HUES6 (cell line): Measurements from ENCODE around the gene CDC25B.
A peak's percentile ranks its signal among the peaks of the same experiment; 100 is the strongest.

Source experiments
- H3K27ac ChIP-seq: 2 replicates; pipeline ENCODE4 v1.7.0; 2013; ENCODE audit warnings: low read depth, mild to moderate bottlenecking, low read length, inconsistent platforms
- H3K27me3 ChIP-seq: 2 replicates; pipeline ENCODE4 v1.6.1; 2013; ENCODE audit warnings: low read length; ENCODE audit not compliant: control insufficient read depth, insufficient read depth
- H3K36me3 ChIP-seq: 2 replicates; pipeline ENCODE4 v1.6.1; 2013; ENCODE audit warnings: low read length; ENCODE audit not compliant: control insufficient read depth, insufficient read depth
- H3K4me1 ChIP-seq: 2 replicates; pipeline ENCODE4 v1.6.1; 2013; ENCODE audit warnings: low read length; ENCODE audit not compliant: control insufficient read depth, insufficient read depth
- H3K4me3 ChIP-seq: 2 replicates; pipeline ENCODE4 v1.5.1; 2013; ENCODE audit warnings: low read depth, low read length
- H3K9ac ChIP-seq: one replicate; pipeline ENCODE4 v1.6.1; 2013; ENCODE audit warnings: mild to moderate bottlenecking, low read length
- H3K9me3 ChIP-seq: 2 replicates; pipeline ENCODE4 v1.6.1; 2013; ENCODE audit warnings: low read depth, low read length; ENCODE audit not compliant: control insufficient read depth, insufficient read depth

The CDC25B gene

DNA sequence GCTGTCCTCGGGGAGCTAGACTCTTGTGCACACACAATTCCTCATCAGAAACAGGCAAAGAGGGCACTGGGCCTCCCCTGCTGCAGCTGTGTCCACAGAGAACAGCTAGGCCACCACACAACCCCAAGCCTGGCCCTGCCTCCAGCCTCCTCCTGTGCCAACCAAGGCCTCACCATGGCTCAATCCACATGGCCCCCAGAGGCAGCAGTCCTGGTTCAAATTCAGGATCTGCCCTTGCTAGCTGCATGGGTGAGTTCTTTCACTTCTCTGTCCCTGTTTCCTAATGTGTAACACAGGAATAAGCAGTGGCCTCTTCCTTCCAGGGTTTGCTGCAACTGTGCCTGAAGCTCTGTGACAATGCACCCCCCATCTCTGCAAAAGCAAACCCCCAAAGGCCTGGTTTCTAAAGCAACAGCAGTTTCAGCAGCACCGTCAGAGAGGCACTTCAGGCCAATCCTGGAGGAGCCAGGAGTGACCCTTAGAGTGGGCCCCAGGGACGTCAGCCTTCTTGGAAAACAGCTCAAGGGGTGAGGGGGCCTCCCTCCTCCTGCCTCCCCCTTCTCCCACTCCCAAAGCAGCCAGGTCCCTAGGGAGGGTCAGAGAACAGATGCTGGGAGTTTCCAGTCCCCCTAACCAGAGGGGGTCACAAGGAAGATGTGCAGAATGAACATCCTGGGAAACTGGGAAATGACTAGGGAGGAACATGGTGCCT is 30.8 kb upstream of the CDC25B start:
- Histone ChIP-seq H3K4me3 (no peak overlapping the region), H3K9ac (no peak overlapping the region), H3K27ac (no peak overlapping the region), H3K36me3 (peaks cover 5% of the 10 kb centered on the region; the same call in 1 of the 2 replicates), H3K27me3 (no peaks in the 10 kb centered on the region), H3K4me1 (peaks cover 17% of the 10 kb centered on the region), H3K9me3 (no peaks in the 10 kb centered on the region)

DNA sequence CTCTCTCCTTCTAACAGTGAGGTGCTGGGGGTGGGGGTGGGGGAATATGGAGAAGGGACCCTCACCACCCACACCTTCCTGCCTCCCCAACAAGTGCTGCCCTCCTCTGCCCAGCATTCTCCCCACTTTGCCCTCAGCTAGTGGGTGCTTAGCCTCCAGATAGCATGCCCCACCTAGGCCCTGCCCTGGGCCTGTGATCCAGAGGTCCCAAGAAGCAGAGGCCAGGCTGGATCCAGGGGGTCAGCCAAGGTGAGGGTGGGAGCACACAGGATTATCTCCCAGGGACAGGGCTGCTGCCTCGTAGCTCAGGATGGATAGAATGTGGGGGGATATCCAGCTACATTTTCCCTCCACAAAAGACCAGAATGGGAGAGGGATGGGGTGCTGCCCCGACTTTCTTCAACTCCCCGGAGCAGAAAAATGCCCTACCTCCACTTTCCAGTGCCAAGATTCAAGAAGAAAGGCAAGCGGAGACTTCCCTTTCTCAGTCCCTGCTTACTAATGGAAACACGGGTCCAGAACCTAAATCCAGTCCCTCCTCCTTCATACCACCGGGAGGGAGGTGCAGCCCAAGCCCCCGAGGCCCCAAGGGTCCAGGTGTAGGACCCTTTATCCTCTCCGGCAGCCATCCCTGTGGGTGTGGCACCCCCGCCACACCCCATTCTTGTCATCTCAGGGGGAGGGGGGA is 29.5 kb upstream of the CDC25B start:
- Histone ChIP-seq H3K4me1 (peaks cover 13% of the 10 kb centered on the region), H3K27ac (no peak overlapping the region), H3K4me3 (peak overlapping the region; percentile 96), H3K9ac (peak overlapping the region; percentile 61), H3K27me3 (no peaks in the 10 kb centered on the region), H3K9me3 (no peaks in the 10 kb centered on the region), H3K36me3 (peaks cover 4% of the 10 kb centered on the region; the same call in 1 of the 2 replicates)

DNA sequence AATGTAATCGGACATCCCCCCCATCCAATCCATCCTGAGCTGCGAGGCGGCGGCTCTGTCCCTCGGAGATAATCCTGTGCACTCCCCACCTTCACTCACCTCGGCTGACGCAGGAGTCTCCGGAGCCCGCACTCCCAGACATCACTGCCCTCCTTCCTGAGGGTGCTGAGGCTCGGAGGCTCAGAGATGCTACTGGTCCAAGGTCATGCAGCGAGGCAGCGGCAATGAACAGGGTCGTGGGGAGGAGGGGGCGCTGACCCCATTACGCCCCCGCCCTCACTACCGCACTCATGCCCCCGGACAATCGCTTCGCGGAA is 29.0 kb upstream of the CDC25B start:
- no peaks in the 10 kb centered on the region for H3K9me3 ChIP-seq
- H3K36me3 ChIP-seq = no peaks in the 10 kb centered on the region
- H3K4me3 ChIP-seq = peak overlapping the region; percentile 96
- peaks cover 13% of the 10 kb centered on the region for H3K4me1 ChIP-seq
- no peak overlapping the region for H3K27ac ChIP-seq
- no peaks in the 10 kb centered on the region for H3K27me3 ChIP-seq
- H3K9ac ChIP-seq = peak overlapping the region; percentile 61

DNA sequence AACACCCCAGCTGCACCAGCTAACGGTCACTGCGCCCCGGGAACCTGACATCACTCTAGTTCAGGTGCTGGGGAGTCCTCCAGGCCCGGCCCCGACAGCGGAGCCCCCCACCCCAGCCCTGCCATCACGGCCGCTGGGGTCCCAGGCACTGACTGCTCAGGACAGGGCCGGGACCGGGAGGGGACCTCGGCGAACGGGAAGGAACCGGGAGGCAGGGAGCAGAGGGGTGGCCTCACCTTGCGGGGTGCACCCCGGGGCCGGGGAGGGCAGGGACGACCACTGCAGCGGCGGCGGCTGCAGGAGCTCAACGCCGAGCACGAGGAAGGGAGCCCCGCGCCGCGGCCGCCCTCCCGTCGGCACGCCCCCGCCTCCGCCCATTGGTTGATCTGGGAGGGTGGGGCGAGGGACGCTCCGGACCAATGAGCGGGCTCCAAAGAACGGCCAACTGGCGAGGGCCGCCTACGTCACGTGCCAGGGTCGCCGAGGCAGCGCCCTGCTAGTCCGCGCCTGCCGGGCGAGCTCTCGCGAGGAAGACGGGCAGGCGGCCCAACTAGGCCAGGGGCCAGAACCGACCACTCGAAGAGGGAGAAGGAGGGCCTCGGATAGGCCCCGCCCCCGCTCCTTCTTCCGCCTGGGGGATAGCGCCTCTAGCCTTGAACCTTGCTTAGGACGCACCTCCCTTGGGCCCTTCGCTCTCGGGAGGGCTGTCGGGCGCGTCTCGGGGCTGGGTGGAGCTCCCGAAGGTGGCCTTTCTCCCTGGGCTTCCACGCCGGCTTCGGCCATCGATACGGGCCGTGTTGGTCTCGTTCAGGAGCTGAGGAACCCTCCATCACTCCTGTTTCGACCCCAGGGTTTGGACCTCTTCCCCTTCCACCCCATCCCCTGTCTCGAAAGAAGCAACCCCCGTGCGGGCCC is 28.4 kb upstream of the CDC25B start, which contains the start of gene ADISSP:
ADISSP (minus strand) TSS at position 327 of the 915 bp plus-strand sequence. CDS start 7,653 bp downstream, outside the sequence.
- no peaks in the 10 kb centered on the region for H3K36me3 ChIP-seq

DNA sequence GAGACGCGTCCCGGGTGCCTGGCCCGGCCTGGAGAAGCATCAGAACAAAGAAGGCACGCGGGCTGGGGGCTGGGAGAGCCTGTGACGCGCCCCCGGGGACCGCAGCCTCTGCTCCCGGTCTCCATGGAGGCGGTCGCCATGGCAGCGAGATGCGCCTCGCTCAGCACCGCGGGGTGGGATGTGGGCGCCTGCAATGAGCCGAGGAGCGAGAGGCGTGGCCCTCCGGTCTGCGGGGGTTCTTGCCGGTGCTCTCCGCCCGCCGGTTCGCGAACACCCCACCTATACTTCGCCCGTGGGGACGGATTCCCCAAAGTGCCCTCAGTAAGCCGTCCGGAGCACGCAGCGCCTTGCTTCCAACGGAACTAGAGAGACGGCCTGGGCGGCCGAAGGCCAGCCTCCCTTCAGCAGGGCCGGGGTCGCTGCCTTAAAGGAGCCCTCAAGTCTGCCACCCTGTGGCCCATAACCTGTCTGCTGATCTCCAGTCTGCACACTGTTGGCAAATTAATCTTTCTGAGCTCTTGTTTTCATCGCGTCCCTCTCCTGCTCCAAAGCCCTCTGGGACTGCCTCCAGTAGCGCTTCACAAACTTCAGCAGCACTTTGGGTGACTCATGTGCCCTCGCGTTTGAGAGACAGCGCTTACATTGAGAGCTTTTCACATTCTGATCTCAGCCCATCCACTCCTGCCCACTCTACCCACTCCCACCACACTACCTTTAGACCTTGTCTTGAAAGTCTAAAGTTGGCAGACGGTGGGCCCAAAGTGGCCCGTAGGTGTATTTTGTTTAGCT is 27.6 kb upstream of the CDC25B start:
- Histone ChIP-seq H3K9me3 (no peaks in the 10 kb centered on the region), H3K27me3 (no peaks in the 10 kb centered on the region), H3K27ac (no peak overlapping the region), H3K36me3 (no peaks in the 10 kb centered on the region), H3K4me1 (peaks cover 13% of the 10 kb centered on the region), H3K9ac (peak overlapping the region; percentile 79), H3K4me3 (peak overlapping the region; percentile 96)

More for the DNA sequence above, 28.4 kb upstream of the CDC25B start, which contains the start of gene ADISSP:
- Histone ChIP-seq H3K9ac (peak within 1 kb of the TSS; percentile 79), H3K4me3 (peak within 1 kb of the TSS; percentile 96), H3K9me3 (no peaks in the 10 kb centered on the region), H3K27ac (no peak within 1 kb of the TSS), H3K4me1 (peaks cover 13% of the 10 kb centered on the region), H3K27me3 (no peaks in the 10 kb centered on the region)

DNA sequence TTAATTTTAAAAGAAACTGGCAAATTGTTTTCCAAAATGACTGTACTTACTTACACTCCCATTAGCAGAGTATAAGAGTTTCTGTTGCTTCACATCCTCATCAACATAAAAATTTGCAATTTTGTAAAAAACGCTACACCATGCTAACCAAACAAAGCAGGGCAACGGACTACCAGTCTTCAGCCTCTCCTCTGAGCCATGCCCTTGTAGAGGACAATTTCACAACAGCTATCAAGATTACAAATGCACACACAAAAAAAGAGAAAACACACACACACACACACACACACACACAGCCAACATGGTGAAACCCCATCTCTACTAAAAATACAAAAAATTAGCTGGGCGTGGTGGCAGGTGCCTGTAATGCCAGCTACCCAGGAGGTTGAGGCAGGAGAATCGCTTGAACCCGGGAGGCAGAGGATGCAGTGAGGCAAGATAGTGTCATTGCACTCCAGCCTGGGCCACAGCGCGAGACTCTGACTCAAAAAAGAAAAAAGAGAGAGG is 24.5 kb upstream of the CDC25B start:
- Histone ChIP-seq H3K27ac (no peak overlapping the region), H3K9me3 (no peaks in the 10 kb centered on the region), H3K4me3 (no peak overlapping the region), H3K9ac (no peak overlapping the region), H3K36me3 (no peaks in the 10 kb centered on the region), H3K4me1 (peaks cover 6% of the 10 kb centered on the region), H3K27me3 (peaks cover 17% of the 10 kb centered on the region)

DNA sequence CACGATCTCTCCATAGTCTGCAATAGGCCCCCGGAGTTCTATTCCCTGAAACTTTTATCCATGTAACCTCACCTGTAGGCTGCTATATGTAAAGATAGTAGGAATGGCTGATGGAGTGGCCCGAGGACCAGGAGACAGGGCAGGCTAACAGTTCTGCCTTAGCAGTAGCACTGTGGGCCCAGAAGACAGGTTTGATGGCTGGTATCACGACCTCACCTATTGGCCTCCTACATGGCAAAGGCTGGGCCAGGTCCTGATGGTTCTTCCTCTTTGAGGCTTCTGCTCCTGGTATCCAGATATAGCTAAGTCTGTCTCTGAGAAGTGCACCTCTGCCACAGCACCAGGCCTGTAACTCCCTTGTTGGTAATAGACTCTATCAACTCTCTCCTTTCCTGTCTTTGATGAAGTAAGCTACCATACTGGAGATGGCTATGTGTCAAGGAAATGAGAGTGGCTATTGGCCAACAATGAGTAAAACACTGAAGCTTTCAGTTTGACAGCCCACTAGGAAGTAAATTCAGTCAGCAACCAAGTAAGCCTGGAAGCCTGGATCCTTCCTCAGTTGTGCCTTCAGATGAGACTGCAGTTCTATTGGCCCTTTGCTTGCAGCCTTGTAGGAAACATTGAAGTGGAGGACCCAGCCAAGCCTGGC is 20.5 kb upstream of the CDC25B start:
- H3K4me3 ChIP-seq = no peak overlapping the region
- H3K27ac ChIP-seq = no peak overlapping the region
- peaks cover 14% of the 10 kb centered on the region for H3K4me1 ChIP-seq
- H3K9me3 ChIP-seq = no peaks in the 10 kb centered on the region
- H3K27me3 ChIP-seq = peaks cover 57% of the 10 kb centered on the region
- no peaks in the 10 kb centered on the region for H3K36me3 ChIP-seq
- no peak overlapping the region for H3K9ac ChIP-seq

DNA sequence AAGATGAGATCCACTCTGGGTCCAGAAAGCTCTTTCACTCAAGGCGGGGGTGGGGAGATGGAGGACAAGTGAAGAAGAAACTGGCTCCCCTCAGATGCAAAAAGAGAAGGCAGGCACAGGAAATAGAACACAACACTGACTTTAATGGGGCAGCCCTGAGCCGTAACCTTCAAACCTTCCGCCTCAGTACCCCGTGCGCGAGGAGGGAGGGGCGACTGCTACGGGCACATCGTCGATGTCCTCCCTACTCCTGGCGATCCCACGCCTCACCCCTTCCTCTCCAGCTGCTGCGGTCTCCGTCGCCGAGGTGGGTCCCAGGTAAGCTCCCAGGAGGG is 18.8 kb upstream of the CDC25B start:
- H3K9me3 ChIP-seq = no peaks in the 10 kb centered on the region
- peaks cover 63% of the 10 kb centered on the region for H3K27me3 ChIP-seq
- peaks cover 14% of the 10 kb centered on the region for H3K4me1 ChIP-seq
- peak overlapping the region; percentile 9 for H3K9ac ChIP-seq
- peak overlapping the region; percentile 80 for H3K4me3 ChIP-seq
- H3K36me3 ChIP-seq = no peaks in the 10 kb centered on the region
- no peak overlapping the region for H3K27ac ChIP-seq

DNA sequence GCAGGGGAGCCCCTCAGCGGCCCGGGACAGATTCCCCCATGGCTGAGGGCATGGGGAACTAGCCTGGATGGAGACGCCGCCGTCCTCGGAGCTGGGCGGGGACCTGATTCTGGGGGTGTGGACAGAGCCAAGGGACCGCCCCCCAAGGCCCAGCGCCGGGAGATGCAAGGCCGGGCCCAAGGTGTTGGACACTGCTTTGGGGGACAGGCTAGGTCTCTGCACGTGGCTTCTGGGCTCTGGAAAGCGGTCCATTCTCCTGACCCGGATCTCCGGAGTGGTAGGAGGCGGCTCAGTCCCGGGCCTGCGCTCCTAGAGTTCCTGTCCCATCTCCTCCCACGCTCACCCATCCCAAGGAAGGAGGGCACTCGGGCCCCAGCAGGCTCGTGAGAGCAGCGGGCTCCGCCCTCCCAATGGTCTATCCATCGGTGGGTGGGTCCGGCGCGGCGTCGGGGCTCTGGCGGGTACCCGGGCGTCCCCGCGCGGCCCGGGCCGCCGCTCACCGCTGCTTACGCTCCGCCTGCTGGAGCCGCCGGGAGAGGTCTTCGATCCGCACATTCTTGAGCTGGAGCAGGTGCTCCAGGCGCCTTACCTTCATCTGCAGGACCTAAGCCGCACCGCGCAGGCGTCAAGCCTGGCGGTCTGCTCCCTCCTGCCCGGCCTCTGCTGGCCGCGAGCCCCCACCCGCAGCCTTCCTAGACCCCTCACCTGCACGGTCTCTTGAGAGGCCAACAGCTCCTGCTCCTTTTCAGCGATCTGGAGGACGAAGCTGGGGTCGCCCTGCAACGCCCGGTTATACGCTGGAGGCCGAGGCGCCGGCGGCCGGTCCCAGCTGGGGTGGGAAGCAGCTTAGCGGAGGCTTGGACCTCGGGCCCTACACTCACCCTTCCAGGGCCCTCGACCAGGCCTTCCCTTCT is 18.1 kb upstream of the CDC25B start:
- H3K4me1 ChIP-seq = peaks cover 14% of the 10 kb centered on the region
- peak overlapping the region; percentile 9 for H3K9ac ChIP-seq
- no peak overlapping the region for H3K27ac ChIP-seq
- H3K9me3 ChIP-seq = no peaks in the 10 kb centered on the region
- H3K27me3 ChIP-seq = peaks cover 63% of the 10 kb centered on the region
- peak overlapping the region; percentile 80 for H3K4me3 ChIP-seq
- H3K36me3 ChIP-seq = no peaks in the 10 kb centered on the region
